Measurements from ENCODE around the gene MIDN. TPM values are rescaled to one million over a fixed set of nuclear protein-coding genes. Genes with fewer than 3 reads are reported as not detected.

The MIDN gene
- total RNA-seq, 1 experiment from 2014 or later, result 286 TPM

GRCh38 chr19:1277061-1277460 is 28.7 kb downstream of the MIDN start:
- Histone ChIP-seq H2BK5ac (ENCODE audit: insufficient read length, low read length) (no peak overlapping the region), H3K79me1 (ENCODE audit: insufficient read depth, low read depth, low read length, poor library complexity, severe bottlenecking) (no peaks in the 10 kb centered on the region), H2BK15ac (ENCODE audit: low read depth, low read length) (no peak overlapping the region), H3K23me2 (ENCODE audit: insufficient read length, low read depth, low read length, poor library complexity, severe bottlenecking) (peaks cover 9% of the 10 kb centered on the region), H3K14ac (ENCODE audit: insufficient read depth, low read length) (no peak overlapping the region), H2BK12ac (ENCODE audit: insufficient read length, low read depth, low read length) (no peak overlapping the region), H3K27me3 (ENCODE audit: insufficient read depth, low read length) (no peaks in the 10 kb centered on the region), H3K79me2 (ENCODE audit: insufficient read depth, low read length) (no peaks in the 10 kb centered on the region), H3K9me3 (ENCODE audit: control insufficient read depth, low read depth, low read length) (no peaks in the 10 kb centered on the region), H4K91ac (ENCODE audit: insufficient read length, low read depth, low read length) (no peak overlapping the region), H3T11ph (ENCODE audit: low read length) (no peak overlapping the region), H3K4me1 (ENCODE audit: insufficient read depth, low read length) (no peaks in the 10 kb centered on the region), H2AFZ (ENCODE audit: low read length) (no peak overlapping the region), H4K8ac (replicated peaks; ENCODE audit: insufficient read length, low read depth, low read length) (no peak overlapping the region), H3K18ac (ENCODE audit: insufficient read length, low read depth, low read length) (no peak overlapping the region), H2BK120ac (ENCODE audit: low read depth, low read length, poor library complexity, severe bottlenecking) (no peak overlapping the region), H3K23ac (ENCODE audit: insufficient read length, low read depth, low read length) (no peak overlapping the region), H3K9ac (ENCODE audit: extremely low read depth, insufficient read length, low read length) (no peak overlapping the region), H2AK5ac (ENCODE audit: insufficient read length, low read length) (no peak overlapping the region), H2BK20ac (ENCODE audit: low read depth, low read length, poor library complexity, severe bottlenecking) (no peak overlapping the region), H4K20me1 (ENCODE audit: control insufficient read depth, insufficient read depth, insufficient read length) (no peaks in the 10 kb centered on the region), H3K56ac (ENCODE audit: insufficient read length, low read depth, low read length) (no peak overlapping the region), H3K4ac (ENCODE audit: low read depth, low read length) (no peak overlapping the region), H3K4me2 (ENCODE audit: insufficient read depth, insufficient read length, low read length) (no peak overlapping the region), H4K5ac (ENCODE audit: insufficient read length, low read depth, low read length) (no peak overlapping the region), H3K27ac (ENCODE audit: insufficient read length, low read depth, low read length) (no peak overlapping the region)
- H3K27me3 Mint-ChIP-seq (ENCODE audit: low read depth), result no peaks in the 10 kb centered on the region; the same call in 1 of the 2 replicates
- no CpG with 5 or more reads among the region's 15 CpGs for WGBS (ENCODE audit: extremely low coverage, insufficient read length, low lambda C conversion rate)
- H3K4me1 Mint-ChIP-seq, result peaks cover 23 to 27% of the 10 kb centered on the region in 2 experiments
- H3K9me3 Mint-ChIP-seq, result no peaks in the 10 kb centered on the region
- no peak for DNase-seq
- no peak overlapping the region for H3K27ac Mint-ChIP-seq
- peaks cover 18 to 59% (median 37%) of the 10 kb centered on the region in 3 experiments for H3K36me3 Mint-ChIP-seq (ENCODE audit: insufficient read depth in 1 of 3, low read depth in 3 of 3)
- TF ChIP-seq, protein P1, sequence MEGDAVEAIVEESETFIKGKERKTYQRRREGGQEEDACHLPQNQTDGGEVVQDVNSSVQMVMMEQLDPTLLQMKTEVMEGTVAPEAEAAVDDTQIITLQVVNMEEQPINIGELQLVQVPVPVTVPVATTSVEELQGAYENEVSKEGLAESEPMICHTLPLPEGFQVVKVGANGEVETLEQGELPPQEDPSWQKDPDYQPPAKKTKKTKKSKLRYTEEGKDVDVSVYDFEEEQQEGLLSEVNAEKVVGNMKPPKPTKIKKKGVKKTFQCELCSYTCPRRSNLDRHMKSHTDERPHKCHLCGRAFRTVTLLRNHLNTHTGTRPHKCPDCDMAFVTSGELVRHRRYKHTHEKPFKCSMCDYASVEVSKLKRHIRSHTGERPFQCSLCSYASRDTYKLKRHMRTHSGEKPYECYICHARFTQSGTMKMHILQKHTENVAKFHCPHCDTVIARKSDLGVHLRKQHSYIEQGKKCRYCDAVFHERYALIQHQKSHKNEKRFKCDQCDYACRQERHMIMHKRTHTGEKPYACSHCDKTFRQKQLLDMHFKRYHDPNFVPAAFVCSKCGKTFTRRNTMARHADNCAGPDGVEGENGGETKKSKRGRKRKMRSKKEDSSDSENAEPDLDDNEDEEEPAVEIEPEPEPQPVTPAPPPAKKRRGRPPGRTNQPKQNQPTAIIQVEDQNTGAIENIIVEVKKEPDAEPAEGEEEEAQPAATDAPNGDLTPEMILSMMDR (conservative IDR thresholded peaks at IDR 0.05), result no peak
- H3K4me3 Mint-ChIP-seq, result peak overlapping the region; percentile 71 to 87

Data from H9 (cell line).